ENCODE data around the gene ENPP7. TPM values are rescaled to one million over a fixed set of nuclear protein-coding genes. Genes with fewer than 3 reads are reported as not detected.

The ENPP7 gene
- total RNA-seq, 1 experiment from 2014 or later: not detected

GRCh38 chr17:79788455-79788854 lies 57.7 kb downstream of the ENPP7 start:
- H3K36me3 ChIP-seq (ENCODE audit: insufficient read depth, low read length, poor library complexity, severe bottlenecking): peaks cover 22% of the 10 kb centered on the region
- no peaks in the 10 kb centered on the region for H3K9me3 ChIP-seq (ENCODE audit: low read depth, low read length, poor library complexity, severe bottlenecking)
- CTCF ChIA-PET: interaction anchor here (2.0 kb wide), 1 partner anchor 127 kb away, joined by 6 read pairs; no protein-coding TSS in a partner anchor
- H3K27ac ChIP-seq (ENCODE audit: low read depth, low read length, poor library complexity, severe bottlenecking): no peak overlapping the region
- intact Hi-C loops (cut with micrococcal nuclease; ENCODE audit: unreplicated experiment): no loop called here
- H3K4me1 ChIP-seq (ENCODE audit: insufficient read depth, low read length, poor library complexity, severe bottlenecking): peaks cover 39% of the 10 kb centered on the region
- no peak for DNase-seq (ENCODE audit: low spot score)
- TF ChIP-seq, protein P1, sequence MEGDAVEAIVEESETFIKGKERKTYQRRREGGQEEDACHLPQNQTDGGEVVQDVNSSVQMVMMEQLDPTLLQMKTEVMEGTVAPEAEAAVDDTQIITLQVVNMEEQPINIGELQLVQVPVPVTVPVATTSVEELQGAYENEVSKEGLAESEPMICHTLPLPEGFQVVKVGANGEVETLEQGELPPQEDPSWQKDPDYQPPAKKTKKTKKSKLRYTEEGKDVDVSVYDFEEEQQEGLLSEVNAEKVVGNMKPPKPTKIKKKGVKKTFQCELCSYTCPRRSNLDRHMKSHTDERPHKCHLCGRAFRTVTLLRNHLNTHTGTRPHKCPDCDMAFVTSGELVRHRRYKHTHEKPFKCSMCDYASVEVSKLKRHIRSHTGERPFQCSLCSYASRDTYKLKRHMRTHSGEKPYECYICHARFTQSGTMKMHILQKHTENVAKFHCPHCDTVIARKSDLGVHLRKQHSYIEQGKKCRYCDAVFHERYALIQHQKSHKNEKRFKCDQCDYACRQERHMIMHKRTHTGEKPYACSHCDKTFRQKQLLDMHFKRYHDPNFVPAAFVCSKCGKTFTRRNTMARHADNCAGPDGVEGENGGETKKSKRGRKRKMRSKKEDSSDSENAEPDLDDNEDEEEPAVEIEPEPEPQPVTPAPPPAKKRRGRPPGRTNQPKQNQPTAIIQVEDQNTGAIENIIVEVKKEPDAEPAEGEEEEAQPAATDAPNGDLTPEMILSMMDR (conservative IDR thresholded peaks at IDR 0.05; ENCODE audit: low read depth, low read length): no peak
- TF ChIP-seq EZH2 (IDR thresholded peaks at IDR 0.05; ENCODE audit: borderline replicate concordance, low read depth, low read length, poor library complexity, severe bottlenecking): no peak
- H3K4me3 ChIP-seq (ENCODE audit: low read depth, low read length, poor library complexity, severe bottlenecking): no peak overlapping the region
- BruUV-seq (replicated peaks): no TSS peak
- POLR2A ChIA-PET (ENCODE audit: low non-redundant PET): no interaction called here
- H3K27me3 ChIP-seq (replicated peaks; ENCODE audit: insufficient read depth, low read depth, low read length, poor library complexity): peaks cover 22% of the 10 kb centered on the region

DNA sequence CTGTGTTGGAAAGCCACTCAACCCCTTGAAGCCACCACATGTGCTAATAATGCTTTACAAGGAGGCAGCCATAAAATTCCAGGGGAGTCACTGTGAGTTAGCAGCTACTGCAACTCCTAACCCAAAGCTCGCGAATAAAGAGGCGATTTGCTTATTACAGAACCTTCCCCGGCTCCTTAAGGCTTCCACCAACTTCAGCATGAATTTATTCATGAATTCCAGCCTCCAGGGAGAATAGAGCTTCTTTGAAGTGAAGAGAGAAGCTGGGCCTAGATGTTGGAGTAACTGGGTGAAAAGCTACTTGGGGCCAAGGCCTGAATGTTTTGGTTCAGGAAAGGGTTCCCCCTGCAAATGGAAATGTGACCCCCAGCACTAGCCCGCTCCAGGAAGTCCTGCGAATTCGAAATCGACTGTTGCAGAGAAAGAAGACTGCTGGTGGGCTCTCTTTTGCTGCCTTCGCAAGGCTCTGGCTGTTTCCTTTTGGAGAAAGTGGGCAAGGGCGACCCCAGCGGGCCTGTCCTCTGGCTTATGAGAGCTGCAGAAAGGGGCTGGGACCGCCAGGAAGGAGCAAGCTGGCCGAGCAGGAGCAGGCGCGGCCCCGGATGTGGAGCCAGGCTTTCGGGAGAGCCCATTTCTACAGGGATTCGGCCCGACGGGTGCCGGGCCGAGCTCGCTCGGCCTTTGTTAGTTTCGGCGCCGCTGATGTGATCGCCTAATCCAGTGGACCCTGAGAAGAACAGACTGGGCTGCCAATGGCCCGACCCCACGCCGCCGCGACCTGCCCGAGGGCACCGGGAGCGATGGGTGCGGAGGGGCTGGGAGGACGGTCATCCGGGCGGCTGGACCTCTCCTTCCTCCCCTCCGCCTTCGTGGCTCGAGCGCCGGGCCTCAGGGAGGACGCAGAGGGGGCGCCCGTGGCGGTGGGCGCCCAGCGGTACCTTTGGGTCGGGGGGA lies 58.5 kb downstream of the ENPP7 start:
- peak; percentile 81 for DNase-seq (ENCODE audit: low spot score)
- no peaks in the 10 kb centered on the region for H3K9me3 ChIP-seq (ENCODE audit: low read depth, low read length, poor library complexity, severe bottlenecking)
- POLR2A ChIA-PET (ENCODE audit: low non-redundant PET): interaction anchor here (0.6 kb wide), 1 partner anchor 14 kb away, joined by 7 read pairs; no protein-coding TSS in a partner anchor
- H3K36me3 ChIP-seq (ENCODE audit: insufficient read depth, low read length, poor library complexity, severe bottlenecking): peaks cover 14% of the 10 kb centered on the region
- H3K4me3 ChIP-seq (ENCODE audit: low read depth, low read length, poor library complexity, severe bottlenecking): no peak overlapping the region
- CTCF ChIA-PET: interaction anchor here (0.6 to 2.0 kb wide), 5 partner anchors 11 to 293 kb away, joined by 3 to 6 read pairs (median 3); partner anchors contain the start of gene CBX2
- TF ChIP-seq, protein P1 (conservative IDR thresholded peaks at IDR 0.05; ENCODE audit: low read depth, low read length): no peak
- TF ChIP-seq EZH2 (IDR thresholded peaks at IDR 0.05; ENCODE audit: borderline replicate concordance, low read depth, low read length, poor library complexity, severe bottlenecking): no peak
- no peak overlapping the region for H3K27ac ChIP-seq (ENCODE audit: low read depth, low read length, poor library complexity, severe bottlenecking)
- BruUV-seq (replicated peaks): no TSS peak
- peaks cover 22% of the 10 kb centered on the region for H3K27me3 ChIP-seq (replicated peaks; ENCODE audit: insufficient read depth, low read depth, low read length, poor library complexity)
- peaks cover 46% of the 10 kb centered on the region for H3K4me1 ChIP-seq (ENCODE audit: insufficient read depth, low read length, poor library complexity, severe bottlenecking)
- intact Hi-C loops (cut with micrococcal nuclease; ENCODE audit: unreplicated experiment): no loop called here

- CTCF ChIA-PET: interaction anchor here (0.6 to 2.0 kb wide), 5 partner anchors 12 to 293 kb away, joined by 3 to 6 read pairs (median 3); partner anchors contain the start of gene CBX2
- H3K27me3 ChIP-seq (replicated peaks; ENCODE audit: insufficient read depth, low read depth, low read length, poor library complexity): peaks cover 22% of the 10 kb centered on the region
- no peak for TF ChIP-seq EZH2 (IDR thresholded peaks at IDR 0.05; ENCODE audit: borderline replicate concordance, low read depth, low read length, poor library complexity, severe bottlenecking)
- TF ChIP-seq, protein P1 (conservative IDR thresholded peaks at IDR 0.05; ENCODE audit: low read depth, low read length): peak; percentile 68
- H3K4me1 ChIP-seq (ENCODE audit: insufficient read depth, low read length, poor library complexity, severe bottlenecking): peaks cover 52% of the 10 kb centered on the region
- no TSS peak for BruUV-seq (replicated peaks)
- intact Hi-C loops (cut with micrococcal nuclease; ENCODE audit: unreplicated experiment): loop anchor here (5.0 kb wide), 3 partner anchors 47 to 202 kb away; partner anchors contain the start of gene CBX4
- H3K27ac ChIP-seq (ENCODE audit: low read depth, low read length, poor library complexity, severe bottlenecking): no peak overlapping the region
- DNase-seq (ENCODE audit: low spot score): peak; percentile 56
- POLR2A ChIA-PET (ENCODE audit: low non-redundant PET): no interaction called here
- no peaks in the 10 kb centered on the region for H3K9me3 ChIP-seq (ENCODE audit: low read depth, low read length, poor library complexity, severe bottlenecking)
- peak overlapping the region; percentile 21 for H3K4me3 ChIP-seq (ENCODE audit: low read depth, low read length, poor library complexity, severe bottlenecking)
- peaks cover 15% of the 10 kb centered on the region for H3K36me3 ChIP-seq (ENCODE audit: insufficient read depth, low read length, poor library complexity, severe bottlenecking)
Measured at GRCh38 chr17:79789943-79790804, 59.4 kb downstream of the ENPP7 start.
